ENCODE results near the gene SNX25. TPM values are rescaled to one million over a fixed set of nuclear protein-coding genes. Genes with fewer than 3 reads are reported as not detected.
"Not testable (repeated sequence)": the region's sequence is repeated elsewhere in the genome, so short reads cannot be mapped to it uniquely, and the experiment has no call there.

SNX25 gene
- total RNA-seq, 4 donors from 2014 or later, result 13.3 to 39.3 (median 15.3) TPM

- WGBS, result 63% methylated on average over 7 of the region's 7 CpGs
- Histone ChIP-seq H3K27ac (no peak overlapping the region), H3K27me3 (no peaks in the 10 kb centered on the region), H3K36me3 (no peaks in the 10 kb centered on the region), H3K4me3 (no peak overlapping the region), H3K9me3 (no peaks in the 10 kb centered on the region), H3K4me1 (peaks cover 8% of the 10 kb centered on the region)
- TF ChIP-seq POLR2AphosphoS5 (IDR thresholded peaks at IDR 0.05) (no peak), POLR2A (IDR thresholded peaks at IDR 0.05) (no peak), CTCF (IDR thresholded peaks at IDR 0.05) (no peak), EP300 (IDR thresholded peaks at IDR 0.05) (no peak)
- no peak for DNase-seq (ENCODE audit: low spot score in 2 of 2)
Measured at GRCh38 chr4:185235843-185236503, 26.6 kb downstream of the SNX25 start.

- 69% methylated on average over 3 of the region's 3 CpGs for WGBS
Measured at GRCh38 chr4:185237175-185237574, 27.8 kb downstream of the SNX25 start.

GRCh38 chr4:185238215-185238681 is 28.9 kb downstream of the SNX25 start:
- Histone ChIP-seq H3K27me3 (no peaks in the 10 kb centered on the region), H3K36me3 (no peaks in the 10 kb centered on the region), H3K9me3 (no peaks in the 10 kb centered on the region), H3K27ac (no peak overlapping the region), H3K4me1 (peaks cover 8% of the 10 kb centered on the region), H3K4me3 (no peak overlapping the region)
- TF ChIP-seq POLR2A (IDR thresholded peaks at IDR 0.05), result no peak
- TF ChIP-seq POLR2AphosphoS5 (IDR thresholded peaks at IDR 0.05), result no peak
- TF ChIP-seq EP300 (IDR thresholded peaks at IDR 0.05), result no peak
- no peak for TF ChIP-seq CTCF (IDR thresholded peaks at IDR 0.05)
- WGBS, result 86% methylated on average over 5 of the region's 5 CpGs
- no peak for DNase-seq (ENCODE audit: low spot score in 2 of 2)

More at GRCh38 chr4:185237175-185237574, 27.8 kb downstream of the SNX25 start:
- H3K27ac ChIP-seq, result no peak overlapping the region
- no peaks in the 10 kb centered on the region for H3K27me3 ChIP-seq
- no peaks in the 10 kb centered on the region for H3K9me3 ChIP-seq
- DNase-seq (ENCODE audit: low spot score in 2 of 2), result no peak
- H3K36me3 ChIP-seq, result no peaks in the 10 kb centered on the region
- H3K4me3 ChIP-seq, result no peak overlapping the region
- no peak for TF ChIP-seq POLR2AphosphoS5 (IDR thresholded peaks at IDR 0.05)
- no peak for TF ChIP-seq EP300 (IDR thresholded peaks at IDR 0.05)
- no peak for TF ChIP-seq CTCF (IDR thresholded peaks at IDR 0.05)
- TF ChIP-seq POLR2A (IDR thresholded peaks at IDR 0.05), result no peak
- H3K4me1 ChIP-seq, result peaks cover 8% of the 10 kb centered on the region

GRCh38 chr4:185238750-185239149 is 29.4 kb downstream of the SNX25 start:
- WGBS, result 97% methylated on average over 4 of the region's 4 CpGs
- no peak for DNase-seq (ENCODE audit: low spot score in 2 of 2)
- Histone ChIP-seq H3K4me1 (peaks cover 8% of the 10 kb centered on the region), H3K9me3 (no peaks in the 10 kb centered on the region), H3K36me3 (no peaks in the 10 kb centered on the region), H3K27me3 (no peaks in the 10 kb centered on the region), H3K4me3 (no peak overlapping the region), H3K27ac (no peak overlapping the region)
- no peak for TF ChIP-seq POLR2AphosphoS5 (IDR thresholded peaks at IDR 0.05)
- TF ChIP-seq CTCF (IDR thresholded peaks at IDR 0.05), result no peak
- no peak for TF ChIP-seq EP300 (IDR thresholded peaks at IDR 0.05)
- no peak for TF ChIP-seq POLR2A (IDR thresholded peaks at IDR 0.05)

GRCh38 chr4:185240486-185240885 is 31.1 kb downstream of the SNX25 start:
- H3K4me1 ChIP-seq, result peaks cover 11% of the 10 kb centered on the region
- H3K9me3 ChIP-seq; H3K27ac ChIP-seq; H3K4me3 ChIP-seq; H3K27me3 ChIP-seq; H3K36me3 ChIP-seq; DNase-seq (ENCODE audit: low spot score in 2 of 2): not testable (repeated sequence)
- no CpG with 5 or more reads among the region's 32 CpGs for WGBS
